Bronchial smooth muscle cell (primary cell): Measurements from ENCODE around the gene TREM1. TPM values are rescaled to one million over a fixed set of nuclear protein-coding genes. Genes with fewer than 3 reads are reported as not detected.

Experiments
- total RNA-seq: library from RNA; depleted of rRNA; stranded (reverse); fragments of >200 nt; gene quantifications from 2 replicates; pipeline ENCODE4 v1.2.1, GENCODE V29; 2014

TREM1 gene
- total RNA-seq = 0.16 TPM in 1 of 2 replicates, not detected in the other

DNA sequence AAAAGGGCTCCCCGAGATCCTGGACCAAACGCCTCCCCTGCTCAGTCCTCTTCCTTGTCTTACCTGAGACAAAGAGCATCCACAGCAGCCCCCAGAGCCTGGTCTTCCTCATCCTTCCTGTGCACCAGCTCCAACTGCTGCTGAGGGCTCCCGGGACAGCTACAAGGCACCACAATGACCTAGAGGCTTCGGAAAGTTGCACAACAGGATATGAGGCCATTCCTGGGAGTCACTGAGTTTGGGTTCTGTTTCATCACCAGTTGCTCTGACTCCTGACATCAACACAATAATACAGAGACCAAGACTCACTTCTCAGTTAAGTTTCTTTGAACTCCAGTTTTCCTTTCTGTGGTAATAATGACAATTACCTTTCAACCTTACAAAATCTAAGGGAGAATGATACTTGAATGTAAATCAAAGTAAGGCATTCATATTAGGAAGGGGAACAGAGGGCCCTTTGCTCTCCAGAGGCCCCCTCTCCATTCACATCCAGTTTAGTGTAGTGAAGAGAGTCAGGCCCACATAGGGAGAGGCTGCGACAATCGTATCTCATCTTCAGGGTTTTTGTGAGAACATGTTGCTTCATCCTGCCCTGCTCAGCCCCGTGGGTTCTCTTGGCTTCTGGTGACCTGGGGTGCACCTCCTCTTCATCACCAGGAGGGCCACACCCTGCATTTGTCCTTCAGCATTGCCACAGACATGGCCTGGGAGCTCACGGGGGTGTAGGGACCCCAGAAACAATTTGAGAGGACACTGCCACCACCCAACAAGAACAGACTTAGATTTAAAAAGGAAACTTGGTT lies at the start of gene TREM1:
Gene TREM1 (minus strand): TSS at position 139 of the 803 bp plus-strand sequence. CDS start 27 bp downstream, at position 112.

DNA sequence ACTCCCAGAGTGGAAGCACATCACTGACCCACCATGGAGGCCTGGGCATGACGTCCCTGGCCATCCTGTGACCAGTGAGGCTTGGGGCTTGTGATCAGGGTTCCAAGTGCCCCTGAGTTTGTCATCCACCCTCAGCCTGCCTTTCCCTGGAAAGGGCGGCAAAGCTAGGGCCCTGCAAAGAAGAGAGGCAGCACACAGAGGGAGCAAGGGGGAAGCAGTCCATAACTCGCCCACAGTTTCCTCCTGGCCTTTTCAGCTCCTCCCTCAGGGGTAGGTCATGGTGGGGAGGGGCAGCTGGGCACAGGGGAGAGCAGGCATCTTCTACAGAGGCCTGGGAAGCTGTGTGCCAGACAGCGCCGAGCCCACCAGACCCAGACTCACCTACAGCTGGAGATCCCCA lies 48.8 kb upstream of the TREM1 start, which contains the start of gene NCR2:
Gene NCR2 (plus strand): TSS at position 313 of the 400 bp plus-strand sequence. CDS start 269 bp downstream, outside the sequence.

DNA sequence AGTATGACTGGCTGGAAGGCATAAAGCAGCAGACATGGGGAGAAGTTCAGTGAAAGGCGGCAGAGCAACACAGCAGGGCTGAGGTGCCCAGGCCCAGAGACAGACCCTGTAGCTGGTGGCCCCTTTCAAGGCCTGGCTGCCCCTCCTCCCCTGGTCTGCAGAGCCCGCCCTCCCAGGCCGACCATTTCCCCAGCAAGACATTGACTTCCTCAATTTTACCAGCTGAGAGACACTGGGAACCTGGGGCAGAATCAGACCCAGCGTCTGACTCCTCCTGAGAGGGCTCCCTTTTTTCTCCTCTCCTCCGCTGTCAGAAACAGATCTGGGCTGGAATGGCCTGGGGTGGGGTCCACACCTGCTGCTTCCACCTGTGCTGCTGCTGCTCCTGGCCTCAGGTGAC lies 58.4 kb downstream of the TREM1 start, which contains the start of gene TREML4:
Gene TREML4 (plus strand): TSS at position 254 of the 400 bp plus-strand sequence. CDS start 79 bp downstream, at position 333.

Other genes with a start within 250 kb of the TREM1 start
- gene UNC5CL, start 247.5 kb downstream of the TREM1 start, total RNA-seq = under 0.01 and 0.26 TPM in 2 replicates
- gene TSPO2, start 244.2 kb downstream of the TREM1 start, total RNA-seq = not detected in 2 replicates
- gene APOBEC2, start 233.5 kb downstream of the TREM1 start, total RNA-seq = not detected in 2 replicates
- gene OARD1, start 214.3 kb downstream of the TREM1 start, total RNA-seq = 12.5 and 17.2 TPM in 2 replicates
- gene NFYA, start 213.7 kb downstream of the TREM1 start, total RNA-seq = 11.2 and 13.2 TPM in 2 replicates
- not detected in 2 replicates for gene TREML1, start 132.3 kb downstream of the TREM1 start, total RNA-seq
- 0.09 TPM in 1 of 2 replicates, not detected in the other for gene TREM2, start 123.6 kb downstream of the TREM1 start, total RNA-seq
- gene TREML2, start 85.5 kb downstream of the TREM1 start, total RNA-seq = under 0.01 TPM in 1 of 2 replicates, not detected in the other
- gene TREML4, start 58.3 kb downstream of the TREM1 start, total RNA-seq = not detected in 2 replicates
- gene NCR2, start 48.9 kb upstream of the TREM1 start, total RNA-seq = not detected in 2 replicates